NCI-H2029 (cell line): ENCODE results near the gene CPSF7.
A peak's percentile ranks its signal among the peaks of the same experiment; 100 is the strongest.
"Not testable (repeated sequence)": the region's sequence is repeated elsewhere in the genome, so short reads cannot be mapped to it uniquely, and the experiment has no call there.

ENCODE experiments used
- DNase-seq: peaks from one replicate; lab custom pipeline; 2025; lab: John Stamatoyannopoulos, UW

The CPSF7 gene

GRCh38 chr11:61384271-61385242 is 45.2 kb downstream of the CPSF7 start:
- DNase-seq = no peak

- DNase-seq = not testable (repeated sequence)
Observed at GRCh38 chr11:61383859-61384258, 45.9 kb downstream of the CPSF7 start.

- DNase-seq = no peak
Observed at GRCh38 chr11:61380884-61381283, 48.9 kb downstream of the CPSF7 start.

GRCh38 chr11:61378713-61379313 is 51.0 kb downstream of the CPSF7 start:
- DNase-seq = no peak

GRCh38 chr11:61377461-61378160 is 52.2 kb downstream of the CPSF7 start:
- DNase-seq = no peak

GRCh38 chr11:61375761-61376108 is 54.0 kb downstream of the CPSF7 start:
- no peak for DNase-seq

- no peak for DNase-seq
Observed at GRCh38 chr11:61372659-61373420, 56.9 kb downstream of the CPSF7 start.

GRCh38 chr11:61370349-61371005 is 59.3 kb downstream of the CPSF7 start:
- no peak for DNase-seq

- no peak for DNase-seq
Observed at GRCh38 chr11:61369372-61370348, 60.1 kb downstream of the CPSF7 start.

- no peak for DNase-seq
Observed at GRCh38 chr11:61368646-61369045, 61.1 kb downstream of the CPSF7 start.

GRCh38 chr11:61367406-61367805 is 62.4 kb downstream of the CPSF7 start:
- DNase-seq = no peak

GRCh38 chr11:61364012-61364675 is 65.6 kb downstream of the CPSF7 start:
- DNase-seq = no peak

GRCh38 chr11:61362542-61362875 is 67.3 kb downstream of the CPSF7 start:
- peak; percentile 54 for DNase-seq

- peak; percentile 96 for DNase-seq
Observed at GRCh38 chr11:61361741-61362541, 67.8 kb downstream of the CPSF7 start, which contains the start of the genes CYB561A3 and TMEM138. CYB561A3 (minus strand) TSS chr11:61361882; CDS start chr11:61356713, 5,169 bp downstream. TMEM138 (plus strand) TSS chr11:61362374; CDS start chr11:61364391, 2,017 bp downstream.

- no peak for DNase-seq
Observed at GRCh38 chr11:61361237-61361740, 68.5 kb downstream of the CPSF7 start.

- DNase-seq = no peak
Observed at GRCh38 chr11:61359516-61359915, 70.3 kb downstream of the CPSF7 start.

- DNase-seq = no peak
Observed at GRCh38 chr11:61358566-61358965, 71.2 kb downstream of the CPSF7 start.

GRCh38 chr11:61357894-61358239 is 71.9 kb downstream of the CPSF7 start:
- no peak for DNase-seq
